Mucosa of descending colon (tissue), 3 donors: ENCODE data around the gene DUSP19. TPM values are rescaled to one million over a fixed set of nuclear protein-coding genes. Genes with fewer than 3 reads are reported as not detected.

Source experiments
- ATAC-seq: fragments of 200-7000 bp; cut with Tn5 transposase; one replicate; pipeline ENCODE4 v1.9.1; 2020; ENCODE audit warnings: mild to moderate bottlenecking, moderate library complexity
- DNase-seq, 3 donors: peaks; one replicate each; pipeline ENCODE4 v3.0.0-alpha.2; 2020
- H3K36me3 ChIP-seq: fragments of 200-600 bp; one replicate; pipeline ENCODE4 v1.8.0; 2021; ENCODE audit warnings: low read depth, mild to moderate bottlenecking
- H3K4me1 ChIP-seq: fragments of 200-600 bp; one replicate; pipeline ENCODE4 v1.8.0; 2021; ENCODE audit warnings: low read depth, mild to moderate bottlenecking
- H3K4me3 ChIP-seq: fragments of 200-600 bp; one replicate; pipeline ENCODE4 v1.8.0; 2021; ENCODE audit warnings: mild to moderate bottlenecking
- H3K9me3 ChIP-seq: fragments of 200-600 bp; one replicate; pipeline ENCODE4 v1.8.0; 2021; ENCODE audit warnings: mild to moderate bottlenecking
- CTCF ChIP-seq: fragments of 200-600 bp; IDR thresholded peaks from one replicate; pipeline ENCODE4 v1.8.0; 2022; ENCODE audit warnings: antibody characterized with exemption, mild to moderate bottlenecking
- intact Hi-C, 2 donors: fragments of 100-400 bp; cut with DNase I in 1 of 2; cut with micrococcal nuclease in 1 of 2; formaldehyde crosslinking; loops; one replicate each; pipeline versions ENCODE4 v1.11.0 to v1.11.1; 2022; cut with DNase I, micrococcal nuclease
- total RNA-seq, 3 donors: library from RNA; stranded (reverse); fragmentation: NEBNext Ultra II Directional in 2 of 3; extraction: Animal tissue kit (Norgen Biotek cat#: 25700) in 2 of 3; gene quantifications; one replicate each; pipeline versions ENCODE4 v1.2.1 to v1.2.4, GENCODE V29; 2021 to 2023
- donor health status: DM: no; HTN: no; CAD: no; lungs with moderate emphysema.
- donor health status: DM: no; HTN: no; CAD: no.
- donor health status: DM: no; HTN: yes; CAD: no.

Gene DUSP19
- total RNA-seq, 3 donors from 2014 or later, result 1.5 to 9.3 (median 2.8) TPM

GRCh38 chr2:183089192-183089851 is 10.8 kb downstream of the DUSP19 start:
- Histone ChIP-seq H3K4me3 (no peak overlapping the region), H3K36me3 (no peaks in the 10 kb centered on the region), H3K4me1 (no peaks in the 10 kb centered on the region), H3K9me3 (no peaks in the 10 kb centered on the region)
- ATAC-seq, result no peak
- TF ChIP-seq CTCF, result no peak
- DNase-seq, result no peak
- intact Hi-C loops, result no loop called here

GRCh38 chr2:183091318-183091953 is 12.9 kb downstream of the DUSP19 start:
- TF ChIP-seq CTCF, result no peak
- H3K9me3 ChIP-seq, result no peaks in the 10 kb centered on the region
- H3K36me3 ChIP-seq, result no peaks in the 10 kb centered on the region
- H3K4me1 ChIP-seq, result no peaks in the 10 kb centered on the region
- no peak for DNase-seq
- intact Hi-C loops, result no loop called here
- ATAC-seq, result no peak
- H3K4me3 ChIP-seq, result no peak overlapping the region

- DNase-seq (no peak), ATAC-seq (no peak)
- H3K4me1 ChIP-seq, result no peaks in the 10 kb centered on the region
- no peak overlapping the region for H3K4me3 ChIP-seq
- intact Hi-C loops, result no loop called here
- no peaks in the 10 kb centered on the region for H3K36me3 ChIP-seq
- H3K9me3 ChIP-seq, result no peaks in the 10 kb centered on the region
- TF ChIP-seq CTCF, result no peak
Measured at GRCh38 chr2:183091954-183092345, 13.4 kb downstream of the DUSP19 start.

- no peaks in the 10 kb centered on the region for H3K36me3 ChIP-seq
- no peaks in the 10 kb centered on the region for H3K4me1 ChIP-seq
- DNase-seq (no peak), ATAC-seq (no peak)
- H3K4me3 ChIP-seq, result no peak overlapping the region
- TF ChIP-seq CTCF, result no peak
- intact Hi-C loops, result no loop called here
- no peaks in the 10 kb centered on the region for H3K9me3 ChIP-seq
Measured at GRCh38 chr2:183093857-183094657, 15.5 kb downstream of the DUSP19 start.

- no peaks in the 10 kb centered on the region for H3K36me3 ChIP-seq
- H3K4me3 ChIP-seq, result no peak overlapping the region
- TF ChIP-seq CTCF, result no peak
- DNase-seq (no peak), ATAC-seq (no peak)
- intact Hi-C loops, result no loop called here
- H3K4me1 ChIP-seq, result no peaks in the 10 kb centered on the region
- no peaks in the 10 kb centered on the region for H3K9me3 ChIP-seq
Measured at GRCh38 chr2:183105402-183106134, 27.0 kb downstream of the DUSP19 start.
